H7 (cell line): ENCODE results near the gene SPDYA. TPM values are rescaled to one million over a fixed set of nuclear protein-coding genes. Genes with fewer than 3 reads are reported as not detected.
"Not testable (repeated sequence)": the region's sequence is repeated elsewhere in the genome, so short reads cannot be mapped to it uniquely, and the experiment has no call there.

ENCODE experiments used
- DNase-seq: peaks from one replicate; pipeline ENCODE4 v3.0.0; 2012
- H3K27me3 ChIP-seq: 2 replicates; pipeline ENCODE4 v1.6.0; 2011; ENCODE audit warnings: mild to moderate bottlenecking, low read length; ENCODE audit not compliant: control insufficient read depth, insufficient read depth
- H3K36me3 ChIP-seq: replicated peaks from 2 replicates; pipeline ENCODE4 v1.5.1; 2011; ENCODE audit warnings: low read length; ENCODE audit not compliant: control insufficient read depth, insufficient read depth
- H3K4me3 ChIP-seq: 2 replicates; pipeline ENCODE4 v1.5.1; 2011; ENCODE audit warnings: low read depth, mild to moderate bottlenecking, control low read depth, low read length, moderate library complexity; ENCODE audit not compliant: insufficient read depth
- total RNA-seq: library from RNA; depleted of rRNA; stranded (reverse); fragments of >200 nt; shearing (Covaris generic); gene quantifications from 2 replicates; pipeline ENCODE4 v1.2.3, GENCODE V29; 2014; rRNA removed

SPDYA gene
- 0.28 TPM in 1 of 2 replicates, not detected in the other for total RNA-seq

DNA sequence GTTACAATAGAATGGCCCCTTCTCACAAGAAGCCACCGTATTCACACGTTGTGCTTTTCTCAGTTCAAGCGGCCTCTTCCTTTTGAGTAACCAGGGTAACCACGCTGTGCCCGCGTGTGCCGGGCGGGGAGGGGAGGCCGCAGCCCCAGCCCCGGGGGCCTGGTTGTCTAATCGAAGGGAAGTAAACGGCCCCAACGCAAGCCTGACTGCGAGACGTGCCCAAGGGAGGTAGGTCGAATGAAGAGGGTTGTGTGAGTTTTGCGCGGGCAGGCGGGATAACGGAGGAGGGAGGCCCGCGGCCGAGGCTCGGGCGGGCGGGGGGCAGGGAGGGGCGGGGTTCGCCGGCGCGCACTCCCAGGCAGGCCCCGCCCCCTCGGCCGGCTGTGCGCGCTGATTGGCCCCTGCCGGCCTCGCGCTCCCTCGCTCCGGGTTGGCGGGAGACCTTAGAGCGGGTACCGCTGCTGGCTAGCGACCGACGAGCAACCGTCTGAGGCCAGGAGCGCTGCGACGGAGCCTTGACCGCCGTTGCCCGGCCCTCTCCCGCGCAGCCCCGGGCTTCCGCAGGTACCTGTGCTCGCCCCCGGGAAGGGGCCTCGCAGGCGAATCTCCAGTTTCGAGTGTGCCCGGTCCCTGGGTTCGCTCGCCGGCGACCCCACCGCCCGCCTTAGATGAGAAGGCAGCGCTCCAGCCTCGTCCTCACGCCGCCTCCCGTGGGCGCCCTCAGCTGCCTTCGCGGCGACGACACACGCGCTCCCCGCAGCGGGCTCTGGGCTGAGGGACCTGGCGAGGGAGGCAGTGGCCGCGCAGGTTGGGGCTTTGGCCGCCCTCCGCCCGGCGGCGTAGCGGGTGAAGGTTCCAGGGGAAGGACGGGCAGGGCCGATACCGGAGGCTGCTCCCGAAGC, at the start of gene SPDYA:
Gene SPDYA, plus strand, starts transcription at position 451 of the 902 bp plus-strand sequence. CDS start 5,181 bp downstream, outside the sequence.
- Histone ChIP-seq H3K27me3 (peaks cover 13% of the 10 kb centered on the region), H3K36me3 (no peaks in the 10 kb centered on the region), H3K4me3 (peak within 1 kb of the TSS; percentile 47)
- peak; percentile 95 for DNase-seq

DNA sequence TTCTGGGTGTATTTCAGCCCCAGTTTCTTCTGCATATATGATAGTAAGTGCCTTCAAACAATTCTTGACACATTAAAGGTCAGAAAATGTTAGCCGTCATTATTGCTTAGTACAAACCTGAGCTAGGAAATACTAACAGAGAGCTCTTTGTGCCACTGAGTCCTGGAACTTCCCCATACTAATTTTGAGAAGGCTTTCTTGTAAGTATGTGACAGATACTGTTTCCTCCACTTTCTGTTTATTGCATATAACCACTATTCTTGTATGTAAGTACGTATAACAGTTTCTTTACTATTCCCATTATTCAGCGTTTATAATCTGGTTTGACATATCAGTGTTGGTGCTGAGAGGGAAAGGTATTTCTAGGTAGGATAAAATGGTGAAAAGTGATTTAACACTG, 49.2 kb upstream of the SPDYA start:
- H3K27me3 ChIP-seq, result no peaks in the 10 kb centered on the region
- no peaks in the 10 kb centered on the region for H3K36me3 ChIP-seq
- H3K4me3 ChIP-seq, result no peak overlapping the region
- no peak for DNase-seq

DNA sequence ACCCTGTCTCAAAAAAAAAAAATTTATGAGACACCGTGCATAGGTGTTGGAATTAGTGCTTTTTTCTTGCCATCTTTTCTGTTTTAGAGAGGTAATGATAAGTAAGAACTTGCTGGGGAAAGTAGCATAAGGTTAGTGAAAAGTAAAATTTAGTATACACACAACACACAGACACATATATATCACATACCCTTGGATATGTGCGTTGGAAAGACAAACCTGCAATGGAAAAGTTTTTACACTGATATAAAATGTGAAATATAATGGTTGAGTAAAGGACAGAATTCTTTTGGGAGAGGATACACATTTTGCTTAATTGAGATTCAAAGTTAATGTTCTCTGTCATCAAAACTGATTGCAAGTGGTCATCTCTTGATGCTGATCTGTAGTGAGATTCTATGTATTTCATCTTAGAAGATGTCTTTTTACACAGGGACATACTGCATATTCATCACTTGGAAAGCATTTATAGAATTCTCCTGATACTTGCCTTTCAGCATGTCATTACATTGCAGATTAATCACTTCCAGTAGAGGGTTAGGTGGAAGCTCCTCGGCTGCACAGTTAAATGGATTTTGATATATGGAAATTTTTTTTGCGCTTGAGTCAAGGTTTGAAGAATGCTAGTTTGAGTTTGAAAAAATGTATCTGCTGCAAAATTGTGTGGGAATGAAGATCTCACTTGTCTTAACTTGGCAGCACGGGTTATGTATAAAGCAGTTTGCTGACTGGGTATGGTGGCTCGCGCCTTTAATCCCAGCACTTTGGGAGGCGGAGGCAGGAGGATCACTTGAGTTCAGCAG, 45.5 kb upstream of the SPDYA start:
- Histone ChIP-seq H3K27me3 (no peaks in the 10 kb centered on the region), H3K36me3 (no peaks in the 10 kb centered on the region), H3K4me3 (no peak overlapping the region)
- DNase-seq, result no peak

DNA sequence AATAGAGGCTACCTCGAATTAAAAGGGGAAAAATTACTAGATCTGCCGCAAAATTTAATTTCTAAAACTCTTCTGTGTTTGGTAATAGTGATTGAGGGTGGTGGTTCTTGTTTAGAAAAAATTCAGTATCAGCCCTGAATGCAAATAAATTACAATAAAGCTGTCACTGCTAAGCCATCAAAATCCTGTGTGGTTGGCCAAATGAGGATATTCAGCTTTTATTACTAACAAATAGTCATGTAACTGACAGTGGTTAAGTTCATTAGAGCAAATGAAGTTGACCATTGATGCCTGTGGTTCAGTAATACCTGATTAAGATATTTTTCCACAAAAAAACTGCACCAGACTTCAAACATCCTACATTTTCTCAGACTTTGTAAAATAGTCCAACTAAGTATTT, 44.6 kb upstream of the SPDYA start:
- Histone ChIP-seq H3K36me3 (no peaks in the 10 kb centered on the region), H3K4me3 (no peak overlapping the region), H3K27me3 (no peaks in the 10 kb centered on the region)
- no peak for DNase-seq

DNA sequence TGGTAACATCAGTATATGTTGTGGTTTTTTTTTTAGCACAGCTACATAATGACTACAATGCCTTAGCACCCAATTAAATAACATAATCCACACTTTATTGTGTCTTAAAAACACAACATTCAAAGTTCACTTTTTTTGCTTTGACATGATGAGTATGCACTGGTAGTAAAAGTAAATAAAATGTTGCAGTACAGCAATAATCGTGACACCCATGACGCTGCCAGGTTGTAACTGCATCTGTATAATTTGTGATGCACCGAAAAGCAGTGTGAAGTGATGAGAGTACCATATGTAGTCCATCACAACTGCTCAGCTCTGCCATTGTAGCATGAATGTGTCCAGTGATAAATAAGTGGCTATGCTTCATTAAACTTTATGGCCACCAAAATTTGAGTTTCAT, 43.3 kb upstream of the SPDYA start:
- no peak overlapping the region for H3K4me3 ChIP-seq
- H3K36me3 ChIP-seq, result no peaks in the 10 kb centered on the region
- no peaks in the 10 kb centered on the region for H3K27me3 ChIP-seq
- no peak for DNase-seq

DNA sequence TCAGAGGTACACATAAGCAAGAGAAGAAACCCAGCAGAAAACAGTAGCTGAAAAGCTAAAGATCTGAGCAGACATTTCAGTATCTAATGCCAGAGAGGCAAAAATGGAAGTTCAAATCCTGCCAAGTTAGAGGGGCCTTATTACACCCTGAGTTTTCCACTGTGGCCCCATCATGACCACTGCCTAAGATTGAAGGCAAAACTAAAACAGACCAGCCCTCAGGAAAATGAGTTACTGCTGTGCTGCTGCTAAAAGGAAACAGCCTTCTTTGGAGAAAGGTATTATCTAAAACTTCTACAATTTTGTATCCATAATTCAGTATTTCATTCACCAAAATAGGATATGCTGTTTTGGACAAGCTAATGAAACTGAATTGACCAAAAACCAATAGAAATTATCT, 42.2 kb upstream of the SPDYA start:
- H3K4me3 ChIP-seq, result no peak overlapping the region
- no peak for DNase-seq
- H3K27me3 ChIP-seq, result no peaks in the 10 kb centered on the region
- no peaks in the 10 kb centered on the region for H3K36me3 ChIP-seq

DNA sequence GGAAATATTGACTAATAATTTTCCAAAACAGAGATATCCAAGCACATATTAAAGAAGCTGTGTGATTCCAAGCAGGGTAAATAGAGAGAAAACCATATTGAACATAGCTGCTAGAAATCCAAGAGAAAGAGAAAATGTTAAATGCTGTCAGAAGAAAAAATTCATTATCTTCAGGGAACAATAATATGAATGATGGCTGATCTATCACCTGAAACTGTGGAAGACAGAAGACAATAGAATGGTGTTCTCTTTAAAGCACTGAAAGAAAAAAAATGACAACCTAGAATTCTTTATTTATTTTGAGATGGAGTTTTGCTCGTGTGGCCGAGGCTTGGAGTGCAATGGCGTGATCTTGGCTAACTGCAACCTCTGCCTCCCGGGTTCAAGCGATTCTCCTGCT, 41.7 kb upstream of the SPDYA start:
- Histone ChIP-seq H3K4me3 (no peak overlapping the region), H3K36me3 (no peaks in the 10 kb centered on the region), H3K27me3 (no peaks in the 10 kb centered on the region)
- no peak for DNase-seq

DNA sequence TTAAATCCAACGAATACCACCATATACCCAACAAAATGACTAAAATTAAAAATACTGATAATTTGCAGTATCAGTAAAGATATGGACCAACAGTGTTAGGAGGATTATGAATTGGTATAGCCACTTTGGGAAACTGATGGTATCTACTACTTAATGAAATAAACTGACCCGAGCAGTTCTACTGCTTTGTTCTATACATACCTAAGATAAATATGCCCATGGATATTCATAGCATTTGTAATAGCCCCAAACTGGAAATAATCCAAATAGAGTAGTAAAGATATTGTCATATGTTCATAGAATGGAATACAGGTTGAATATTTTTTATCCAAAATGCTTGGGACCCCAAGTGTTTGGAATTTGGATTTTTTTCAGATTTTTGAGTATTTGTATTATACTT, 38.3 kb upstream of the SPDYA start:
- no peak for DNase-seq
- no peak overlapping the region for H3K4me3 ChIP-seq
- H3K36me3 ChIP-seq, result no peaks in the 10 kb centered on the region; the same call in 1 of the 2 replicates
- H3K27me3 ChIP-seq, result no peaks in the 10 kb centered on the region

DNA sequence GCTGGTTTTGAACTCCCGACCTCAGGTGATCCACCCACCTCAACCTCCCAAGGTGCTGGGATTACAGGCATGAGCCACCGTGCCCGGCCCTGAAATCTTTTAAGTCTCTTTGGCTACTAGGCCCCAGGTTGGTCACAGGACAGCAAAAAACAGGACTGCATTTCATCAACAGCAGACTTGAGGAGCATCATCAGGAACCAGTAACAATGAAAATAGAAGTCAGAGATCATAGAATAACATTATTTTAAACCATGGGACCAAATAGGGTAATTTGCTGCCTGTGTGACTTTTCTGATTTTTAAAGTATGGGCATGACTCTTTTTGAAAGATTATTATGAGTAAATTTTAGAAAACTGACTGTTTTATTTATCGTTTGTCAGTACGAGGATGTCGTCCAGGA, 34.2 kb upstream of the SPDYA start:
- Histone ChIP-seq H3K4me3 (no peak overlapping the region), H3K27me3 (no peaks in the 10 kb centered on the region), H3K36me3 (peaks cover 7% of the 10 kb centered on the region)
- DNase-seq, result no peak

DNA sequence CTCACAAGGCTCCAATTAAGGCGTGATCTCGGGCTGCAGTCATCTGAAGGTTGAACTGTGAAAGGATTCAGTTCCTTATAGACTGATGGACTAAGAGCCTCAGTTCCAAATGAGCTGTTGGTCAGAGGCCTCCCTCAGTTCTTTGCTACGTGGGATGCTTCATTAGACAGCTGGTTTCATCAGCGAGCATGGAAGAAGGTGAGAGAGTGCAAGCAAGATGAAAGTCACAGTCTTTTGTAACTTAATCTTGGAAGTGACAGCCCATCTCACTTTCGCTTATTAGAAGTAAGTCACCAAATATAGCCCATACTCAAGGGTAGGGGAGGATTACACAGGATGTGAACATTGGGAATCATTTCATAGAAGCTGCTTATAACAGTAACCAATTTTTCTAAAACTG, 32.2 kb upstream of the SPDYA start:
- no peak overlapping the region for H3K4me3 ChIP-seq
- H3K27me3 ChIP-seq, result no peaks in the 10 kb centered on the region
- no peak for DNase-seq
- peaks cover 13% of the 10 kb centered on the region for H3K36me3 ChIP-seq

DNA sequence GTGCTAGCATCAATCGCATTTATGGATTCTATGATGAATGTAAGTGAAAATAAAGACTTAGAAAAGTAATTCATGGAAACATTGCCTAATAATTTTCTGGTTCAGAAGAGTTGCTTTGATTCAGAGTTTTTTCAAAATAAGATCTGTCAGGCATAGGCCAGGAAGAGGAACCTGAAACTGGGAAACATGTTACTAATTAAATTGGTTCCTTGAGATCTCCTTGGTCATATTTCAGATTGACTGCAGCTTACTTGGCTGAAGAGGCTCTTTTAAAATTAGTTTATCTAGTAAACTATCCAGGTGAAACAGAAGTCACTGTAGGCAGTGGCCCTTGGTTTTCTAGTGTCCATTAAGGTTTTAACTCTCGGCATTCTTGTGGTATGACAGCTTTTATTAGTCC, 31.6 kb upstream of the SPDYA start:
- Histone ChIP-seq H3K36me3 (peaks cover 14% of the 10 kb centered on the region), H3K27me3 (no peaks in the 10 kb centered on the region), H3K4me3 (no peak overlapping the region)
- no peak for DNase-seq

DNA sequence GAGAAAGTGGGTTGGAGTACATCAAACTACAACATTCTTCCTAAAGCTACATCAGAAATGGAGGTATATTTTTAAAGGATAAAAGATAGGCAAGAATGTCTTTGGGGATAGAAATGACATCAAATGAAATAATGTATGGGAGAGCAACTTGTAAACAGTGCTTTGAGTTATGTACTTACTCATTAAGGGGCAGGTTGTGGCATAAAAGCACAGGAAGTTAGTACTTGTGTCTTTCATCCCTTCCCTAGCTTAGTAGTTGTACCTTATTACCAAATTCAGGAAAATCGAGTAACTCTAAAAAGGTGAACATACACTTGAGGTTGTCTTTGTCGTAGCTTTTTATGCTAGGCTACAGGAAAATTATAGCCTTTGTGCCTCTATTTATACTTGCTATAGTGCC, 30.1 kb upstream of the SPDYA start:
- H3K36me3 ChIP-seq, result peaks cover 17% of the 10 kb centered on the region
- H3K27me3 ChIP-seq, result no peaks in the 10 kb centered on the region
- DNase-seq, result no peak
- no peak overlapping the region for H3K4me3 ChIP-seq

DNA sequence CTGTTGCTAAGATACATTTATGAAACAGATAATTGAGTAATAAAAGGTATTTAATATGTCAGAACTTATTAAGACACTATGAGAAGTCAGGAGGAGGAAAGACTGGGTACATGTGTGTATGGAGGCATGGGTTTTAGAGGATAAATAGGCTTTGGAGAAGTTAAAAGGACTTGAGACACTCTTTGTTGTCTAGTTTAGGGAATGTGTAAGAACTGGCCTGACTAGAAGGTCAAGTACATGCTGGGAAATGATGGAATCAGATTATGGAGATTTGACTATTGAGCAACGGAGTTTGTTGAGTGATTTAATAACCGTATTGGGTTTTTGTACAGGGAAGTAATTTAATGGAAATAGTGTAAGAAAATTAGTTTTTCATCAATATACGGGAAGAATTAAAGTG, 28.2 kb upstream of the SPDYA start:
- Histone ChIP-seq H3K4me3 (no peak overlapping the region), H3K36me3 (peaks cover 20% of the 10 kb centered on the region), H3K27me3 (no peaks in the 10 kb centered on the region)
- no peak for DNase-seq

DNA sequence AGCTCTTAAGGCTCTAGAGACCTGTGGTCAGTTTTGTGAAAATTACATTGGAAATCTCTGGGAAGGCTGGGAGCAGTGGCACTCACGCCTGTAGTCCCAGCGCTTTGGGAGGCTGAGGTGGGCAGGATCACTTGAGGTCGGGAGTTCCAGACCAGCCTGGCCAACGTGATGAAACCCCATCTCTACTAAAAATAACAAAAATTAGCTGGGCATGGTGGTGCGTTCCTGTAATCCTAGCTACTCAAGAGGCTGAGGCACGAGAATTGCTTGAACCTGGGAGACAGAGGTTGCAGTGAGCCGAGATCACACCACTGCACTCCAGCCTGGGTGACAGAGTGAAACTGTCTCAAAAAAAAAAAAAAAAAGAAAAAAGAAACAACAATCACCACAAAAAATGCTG, 26.1 kb upstream of the SPDYA start:
- not testable (repeated sequence) for H3K4me3 ChIP-seq, DNase-seq, H3K27me3 ChIP-seq
- H3K36me3 ChIP-seq, result peaks cover 24% of the 10 kb centered on the region

DNA sequence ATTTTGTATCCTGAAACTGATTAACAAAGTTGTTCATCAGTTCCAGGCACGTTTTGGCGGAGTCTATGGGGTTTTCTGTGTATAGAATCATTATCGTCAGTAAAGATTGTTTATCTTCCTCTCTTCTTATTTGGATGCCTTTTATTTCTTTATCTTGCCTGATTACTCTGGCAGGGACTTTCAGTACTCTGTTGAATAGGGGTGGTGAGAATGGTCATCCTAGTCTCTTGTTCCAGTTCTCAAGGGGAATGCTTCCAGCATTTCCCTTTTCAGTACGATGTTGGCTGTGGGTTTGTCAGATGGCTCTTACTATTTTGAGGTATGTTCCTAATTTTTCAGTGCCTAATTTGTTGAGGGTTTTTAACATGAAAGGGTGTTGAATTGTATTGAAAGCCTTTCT, 14.0 kb upstream of the SPDYA start:
- no peak overlapping the region for H3K4me3 ChIP-seq
- peaks cover 3% of the 10 kb centered on the region for H3K36me3 ChIP-seq
- H3K27me3 ChIP-seq, result no peaks in the 10 kb centered on the region
- DNase-seq, result no peak
